ENCODE data around the gene ULK4.
"Not testable (repeated sequence)": the region's sequence is repeated elsewhere in the genome, so short reads cannot be mapped to it uniquely, and the experiment has no call there.

Gene ULK4

GRCh38 chr3:41956574-41956973 lies 5.3 kb downstream of the ULK4 start:
- DNase-seq, result no peak

- no peak for DNase-seq
These were observed 6.7 kb downstream of the ULK4 start for GRCh38 chr3:41955192-41955591.

GRCh38 chr3:41943311-41943843 lies 18.5 kb downstream of the ULK4 start:
- no peak for DNase-seq

DNA sequence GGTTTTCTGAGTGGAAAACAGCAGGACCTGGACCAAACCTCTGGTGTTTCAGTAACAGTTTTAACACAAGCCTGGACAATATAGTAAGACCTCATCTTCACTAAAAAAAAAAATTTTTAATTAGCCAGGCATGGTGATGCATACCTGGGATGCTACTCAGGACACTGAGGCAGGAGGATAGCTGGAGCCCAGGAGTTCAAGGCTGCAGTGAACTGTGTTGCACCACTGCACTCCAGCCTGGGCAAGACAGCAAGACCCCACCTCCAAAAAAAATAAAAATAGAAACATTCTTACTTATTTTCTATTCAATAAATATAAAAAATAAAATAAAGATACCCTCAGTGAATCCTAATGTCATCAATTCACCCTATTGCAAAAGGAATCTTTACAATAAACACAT lies 21.5 kb downstream of the ULK4 start:
- DNase-seq, result no peak

DNA sequence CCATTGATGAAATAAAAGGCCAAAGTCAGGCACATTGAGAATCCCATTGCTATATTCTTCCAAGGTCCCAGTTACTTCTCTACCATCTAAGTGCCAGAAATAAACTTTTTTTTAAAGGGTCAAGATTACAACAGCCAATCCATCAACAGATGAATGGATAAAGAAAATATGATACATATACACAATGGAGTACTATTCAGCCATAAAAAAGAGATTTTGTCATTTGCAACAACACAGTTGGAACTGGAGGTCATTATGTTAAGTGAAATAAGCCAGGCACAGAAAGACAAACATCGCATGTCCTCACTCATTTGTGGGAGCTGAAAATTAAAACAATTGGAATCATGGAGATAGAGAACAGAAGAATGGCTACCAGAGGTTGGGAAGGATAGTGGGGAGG lies 25.5 kb downstream of the ULK4 start:
- no peak for DNase-seq

GRCh38 chr3:41933154-41933676 lies 28.7 kb downstream of the ULK4 start:
- DNase-seq, result no peak

DNA sequence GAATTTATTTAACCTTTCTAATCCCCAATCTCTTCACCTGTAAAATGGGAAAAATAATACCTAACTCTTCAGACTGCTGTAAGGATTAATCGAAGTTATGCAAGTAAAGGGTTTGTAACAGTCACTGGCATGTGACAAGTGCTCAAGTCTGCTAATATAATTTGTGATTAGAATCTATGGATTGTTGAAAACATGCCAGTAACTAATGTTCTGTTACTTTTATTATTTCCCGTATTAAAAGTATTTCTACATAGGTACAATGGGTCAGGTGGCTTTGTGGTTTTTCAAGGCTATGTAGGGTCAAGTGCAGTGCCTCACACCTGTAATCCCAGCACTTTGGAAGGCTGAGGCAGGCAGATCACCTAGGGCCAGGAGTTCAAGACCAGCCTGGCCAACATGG lies 29.4 kb downstream of the ULK4 start:
- no peak for DNase-seq

GRCh38 chr3:41920406-41920965 lies 41.4 kb downstream of the ULK4 start:
- DNase-seq, result no peak

GRCh38 chr3:41915353-41915752 lies 46.5 kb downstream of the ULK4 start:
- DNase-seq, result no peak

GRCh38 chr3:41912280-41912679 lies 49.6 kb downstream of the ULK4 start:
- DNase-seq, result no peak

GRCh38 chr3:41907330-41908073 lies 54.4 kb downstream of the ULK4 start:
- no peak for DNase-seq

DNA sequence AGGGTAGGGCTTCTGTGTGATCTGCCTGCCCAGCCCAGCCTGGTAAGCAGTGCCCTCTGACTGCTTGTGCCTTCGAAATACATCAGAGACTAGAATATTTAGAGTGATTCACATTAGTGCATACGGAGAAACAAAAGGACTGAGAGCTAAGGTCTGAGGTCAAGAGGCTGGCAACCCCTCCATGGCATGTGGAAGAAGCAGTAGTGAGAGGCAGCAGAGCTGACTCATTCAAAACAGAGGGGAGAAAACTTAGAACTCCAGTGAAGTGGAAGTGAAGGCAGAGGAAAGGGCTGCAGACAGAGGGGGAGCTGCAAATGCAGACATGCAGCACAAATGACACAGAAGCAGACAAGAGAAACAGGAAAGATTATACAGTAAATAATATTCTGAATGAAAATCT lies 61.6 kb downstream of the ULK4 start:
- DNase-seq, result no peak

GRCh38 chr3:41898631-41899030 lies 63.3 kb downstream of the ULK4 start:
- no peak for DNase-seq

DNA sequence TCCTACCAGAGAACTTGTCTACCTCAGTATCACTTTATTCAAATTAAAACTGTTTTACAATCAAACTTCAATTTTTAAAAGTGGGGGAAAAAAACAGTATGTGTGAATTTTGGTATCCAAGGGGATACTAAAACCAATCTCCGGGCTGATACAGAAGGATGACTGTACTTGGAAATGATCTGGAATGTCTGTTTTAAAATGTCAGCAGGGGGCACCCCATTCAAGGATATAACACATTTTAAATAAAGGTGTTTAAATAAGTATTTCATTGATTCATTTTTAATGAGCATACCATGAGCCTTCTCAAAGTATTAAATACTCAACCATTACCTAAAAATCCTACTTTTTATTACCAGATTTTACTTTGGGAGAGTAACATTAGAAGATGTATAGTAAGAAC lies 67.9 kb downstream of the ULK4 start:
- no peak for DNase-seq

DNA sequence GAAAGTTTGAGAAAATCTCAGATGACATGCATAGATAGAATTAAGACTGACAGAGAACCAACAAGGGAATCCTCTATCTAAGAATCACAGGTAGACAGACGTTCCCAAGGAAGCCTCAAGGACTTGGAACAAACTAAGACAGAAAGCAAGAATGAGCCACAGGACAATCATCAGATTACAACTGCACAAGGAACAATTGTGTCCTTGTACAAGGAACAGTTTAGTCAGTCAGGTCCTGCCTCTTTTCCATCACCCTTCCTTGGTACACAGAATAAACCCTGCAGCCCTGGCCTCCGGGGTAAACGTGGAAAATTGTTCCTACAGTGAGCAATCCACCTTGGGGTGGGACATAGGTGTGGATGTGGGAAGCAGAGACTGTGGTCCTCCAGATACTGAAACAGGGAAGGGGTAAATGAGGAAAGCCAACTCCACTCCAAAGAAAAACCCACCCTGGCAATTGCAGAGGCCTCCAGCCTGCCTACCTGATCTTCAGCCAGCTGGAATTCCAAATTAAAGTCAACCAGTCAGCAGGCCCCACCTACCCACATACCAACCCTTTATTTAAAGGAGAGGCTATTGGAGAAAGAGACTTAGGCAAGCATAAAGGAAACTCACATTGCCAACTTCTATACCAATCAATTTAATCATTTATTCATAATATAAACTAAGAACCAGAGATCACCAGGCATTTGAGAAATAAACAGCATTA lies 73.4 kb downstream of the ULK4 start:
- DNase-seq, result no peak

GRCh38 chr3:41882956-41883355 lies 78.9 kb downstream of the ULK4 start:
- no peak for DNase-seq

DNA sequence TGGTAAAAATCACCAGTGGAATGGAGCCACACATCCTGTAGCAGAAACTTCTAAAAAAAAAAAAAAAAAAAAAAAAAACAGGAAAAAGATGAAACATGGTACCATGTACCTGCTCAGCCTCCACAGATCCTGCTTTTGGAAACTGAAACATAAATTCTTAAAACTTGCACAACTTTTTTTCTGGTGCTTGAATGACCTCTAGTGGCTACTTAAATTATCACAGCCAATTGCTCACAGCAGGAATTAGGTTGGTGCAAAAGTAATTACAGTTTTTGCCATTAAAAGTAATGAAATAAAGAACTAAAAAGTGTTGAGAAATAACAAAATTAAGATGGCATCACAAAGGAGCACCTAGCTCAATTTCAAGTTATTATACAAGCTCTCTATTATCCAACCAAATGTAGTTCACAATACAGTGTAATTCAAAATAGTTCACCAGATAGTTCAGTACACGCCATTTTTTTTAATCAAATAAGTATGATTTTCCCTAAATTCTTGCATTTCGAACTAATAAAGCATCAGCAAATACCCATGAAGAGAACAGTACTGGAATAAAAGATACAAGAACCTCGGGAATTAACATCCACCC lies 80.6 kb downstream of the ULK4 start:
- no peak for DNase-seq

- no peak for DNase-seq
These were observed 81.5 kb downstream of the ULK4 start for GRCh38 chr3:41880387-41880786.

DNA sequence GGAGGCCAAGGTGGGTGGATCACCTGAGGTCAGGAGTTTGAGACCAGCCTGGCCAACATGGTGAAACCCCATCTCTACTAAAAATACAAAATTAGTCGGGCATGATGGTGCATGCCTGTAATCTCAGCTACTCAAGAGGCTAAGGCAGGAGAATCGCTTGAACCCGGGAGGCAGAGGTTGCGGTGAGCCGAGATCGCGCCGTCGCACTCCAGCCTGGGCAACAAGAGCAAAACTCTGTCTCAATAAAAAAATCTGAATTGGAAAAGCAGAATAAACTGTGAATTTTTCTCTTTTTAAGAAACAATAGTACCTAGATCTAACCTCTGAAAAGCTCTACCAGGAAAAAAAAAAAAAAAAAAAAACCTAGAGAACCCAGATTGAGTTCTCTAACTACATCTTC lies 84.2 kb downstream of the ULK4 start:
- DNase-seq, result not testable (repeated sequence)

DNA sequence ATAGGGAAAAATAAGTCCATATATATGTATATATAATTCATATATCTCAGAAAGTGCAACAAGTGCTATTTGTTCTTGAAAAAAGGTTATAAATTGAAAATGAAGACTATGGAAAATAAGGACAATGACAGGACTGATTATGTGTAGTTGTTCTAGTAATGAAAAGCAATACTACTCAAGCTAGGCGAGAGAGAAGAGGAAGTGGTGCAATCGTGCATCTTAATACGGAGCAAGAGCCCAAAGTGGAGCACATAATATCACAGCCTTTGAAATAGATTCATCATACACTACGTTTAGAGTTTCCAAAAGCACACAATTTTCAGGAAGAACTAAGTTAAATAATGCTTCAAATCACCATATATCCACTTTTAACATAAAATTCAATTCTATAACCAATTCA lies 87.9 kb downstream of the ULK4 start:
- no peak for DNase-seq

- DNase-seq, result no peak
These were observed 89.7 kb downstream of the ULK4 start for GRCh38 chr3:41872157-41872556.

GRCh38 chr3:41867533-41867932 lies 94.4 kb downstream of the ULK4 start:
- no peak for DNase-seq

- DNase-seq, result no peak
These were observed 95.6 kb downstream of the ULK4 start for GRCh38 chr3:41866298-41866697.
